H1 (cell line): ENCODE results near the gene MRPL34. TPM values are rescaled to one million over a fixed set of nuclear protein-coding genes. Genes with fewer than 3 reads are reported as not detected.

Experiments
- BACH1 ChIP-seq: IDR thresholded peaks from 2 replicates; pipeline ENCODE4 v1.6.1; 2012; ENCODE audit warnings: low read length, improper control_type of control experiment
- CHD1 ChIP-seq: IDR thresholded peaks from 2 replicates; pipeline ENCODE4 v1.6.1; 2012; ENCODE audit warnings: low read depth, low read length, improper control_type of control experiment
- CHD2 ChIP-seq: IDR thresholded peaks from 2 replicates; pipeline ENCODE4 v1.6.1; 2012; ENCODE audit warnings: low read length, improper control_type of control experiment
- CREB1 ChIP-seq: IDR thresholded peaks from 2 replicates; pipeline ENCODE4 v1.6.1; 2012; ENCODE audit warnings: inconsistent platforms
- CTBP2 ChIP-seq: IDR thresholded peaks from 2 replicates; pipeline ENCODE4 v1.7.0; 2011; ENCODE audit warnings: borderline replicate concordance, mild to moderate bottlenecking, moderate library complexity, mixed read lengths, low read length; ENCODE audit not compliant: insufficient read depth, insufficient read length
- EGR1 ChIP-seq: IDR thresholded peaks from 2 replicates; pipeline ENCODE4 v1.6.1; 2011; ENCODE audit warnings: low read depth, low read length, borderline replicate concordance
- EP300 ChIP-seq, 2 experiments: IDR thresholded peaks; 1 replicate in 1 of 2; 2 replicates in 1 of 2; pipeline ENCODE4 v1.6.1; 2011 to 2012; ENCODE audit warnings: low read depth in 2 of 2, low read length in 2 of 2, mild to moderate bottlenecking in 2 of 2, borderline replicate concordance in 1 of 2, inconsistent platforms in 1 of 2, moderate library complexity in 1 of 2
- EZH2 ChIP-seq: fragments of 200-600 bp; sonication (generic); IDR thresholded peaks from 2 replicates; pipeline ENCODE4 v1.7.1; 2012; ENCODE audit warnings: low read depth, mild to moderate bottlenecking, moderate library complexity, low read length, inconsistent platforms; ENCODE audit not compliant: severe bottlenecking
- KDM1A ChIP-seq: fragments of 200-600, 300-600 bp; sonication (generic); IDR thresholded peaks from 2 replicates; pipeline ENCODE4 v1.7.1; 2016; ENCODE audit warnings: mild to moderate bottlenecking, low read length, borderline replicate concordance
- KDM4A ChIP-seq: IDR thresholded peaks from one replicate; pipeline ENCODE4 v1.7.1; 2012; ENCODE audit warnings: low read depth, mild to moderate bottlenecking, moderate library complexity, low read length, inconsistent platforms; ENCODE audit not compliant: severe bottlenecking
- KDM5A ChIP-seq: fragments of 200-600 bp; IDR thresholded peaks from 2 replicates; pipeline ENCODE4 v1.7.1; 2012; ENCODE audit warnings: mild to moderate bottlenecking, low read length, inconsistent platforms, mixed read lengths
- NANOG ChIP-seq: IDR thresholded peaks from 2 replicates; pipeline ENCODE4 v1.6.1; 2011; ENCODE audit warnings: low read length, low read depth, mild to moderate bottlenecking, inconsistent platforms; ENCODE audit not compliant: insufficient read depth, poor library complexity, severe bottlenecking
- POLR2A ChIP-seq, 2 experiments: IDR thresholded peaks; 1 replicate in 1 of 2; 2 replicates in 1 of 2; pipeline ENCODE4 v1.6.1; 2011; ENCODE audit warnings: low read depth in 2 of 2, low read length in 2 of 2, mild to moderate bottlenecking in 2 of 2; ENCODE audit errors: control extremely low read depth in 1 of 2
- POLR2AphosphoS5 ChIP-seq: IDR thresholded peaks from 2 replicates; pipeline ENCODE4 v1.6.1; 2011; ENCODE audit warnings: low read depth, low read length
- RXRA ChIP-seq: IDR thresholded peaks from 2 replicates; pipeline ENCODE4 v1.6.1; 2011; ENCODE audit warnings: low read depth, mild to moderate bottlenecking, low read length, moderate library complexity; ENCODE audit not compliant: insufficient read depth
- SIX5 ChIP-seq: IDR thresholded peaks from 2 replicates; pipeline ENCODE4 v1.6.1; 2011; ENCODE audit warnings: mild to moderate bottlenecking, low read depth, low read length
- SP1 ChIP-seq: IDR thresholded peaks from 2 replicates; pipeline ENCODE4 v1.6.1; 2011; ENCODE audit warnings: low read depth, low read length
- TAF7 ChIP-seq: optimal IDR thresholded peaks from 2 replicates; pipeline ENCODE3; 2011; ENCODE audit warnings: low read depth, mild to moderate bottlenecking, inconsistent platforms, low read length, moderate library complexity, borderline replicate concordance
- TBP ChIP-seq: IDR thresholded peaks from 2 replicates; pipeline ENCODE4 v1.6.1; 2011; ENCODE audit warnings: low read depth, low read length, improper control_type of control experiment
- TEAD4 ChIP-seq: IDR thresholded peaks from 2 replicates; pipeline ENCODE4 v1.6.1; 2012; ENCODE audit warnings: low read depth, low read length, inconsistent platforms, mixed read lengths
- polyA plus RNA-seq, 7 experiments: library from polyadenylated mRNA; depleted of rRNA in 3 of 7; stranded (reverse) in 5 of 7; unstranded in 2 of 7; fragments of >200 nt in 5 of 7; fragments of 200-250 nt in 2 of 7; gene quantifications; 1 replicate in 5 of 7; 2 replicates in 1 of 7; 4 replicates in 1 of 7; pipeline versions ENCODE4 v1.2.1 to v1.2.3, GENCODE V29; 2011 to 2013; ENCODE audit warnings: missing spikeins in 2 of 7, mixed read lengths in 2 of 7
- total RNA-seq: library from RNA; stranded (reverse); fragmentation: NEBNext Ultra II Directional; extraction: Animal tissue kit (Norgen Biotek cat#: 25700); gene quantifications from 2 replicates; pipeline ENCODE4 v1.2.1, GENCODE V29; 2021
- TF ChIP-seq, protein P1 (sequence below), 3 experiments: IDR thresholded peaks; 1 replicate in 2 of 3; 2 replicates in 1 of 3; pipeline versions ENCODE4 v1.5.1 to v1.6.1; 2011; ENCODE audit warnings: low read length in 3 of 3, mild to moderate bottlenecking in 3 of 3, inconsistent platforms in 2 of 3, low read depth in 1 of 3, moderate library complexity in 1 of 3; ENCODE audit not compliant: insufficient read depth in 1 of 3; ENCODE audit errors: control extremely low read depth in 1 of 3
- TF ChIP-seq, protein P2 (sequence below): IDR thresholded peaks from 2 replicates; pipeline ENCODE4 v1.6.1; 2012; ENCODE audit warnings: inconsistent platforms

Gene MRPL34
- total and polyA plus RNA-seq, 2 of the 8 experiments (the other 6 are each of a cell fraction or from before 2014, with no cell fraction given) = 91.9 to 99.6 TPM

DNA sequence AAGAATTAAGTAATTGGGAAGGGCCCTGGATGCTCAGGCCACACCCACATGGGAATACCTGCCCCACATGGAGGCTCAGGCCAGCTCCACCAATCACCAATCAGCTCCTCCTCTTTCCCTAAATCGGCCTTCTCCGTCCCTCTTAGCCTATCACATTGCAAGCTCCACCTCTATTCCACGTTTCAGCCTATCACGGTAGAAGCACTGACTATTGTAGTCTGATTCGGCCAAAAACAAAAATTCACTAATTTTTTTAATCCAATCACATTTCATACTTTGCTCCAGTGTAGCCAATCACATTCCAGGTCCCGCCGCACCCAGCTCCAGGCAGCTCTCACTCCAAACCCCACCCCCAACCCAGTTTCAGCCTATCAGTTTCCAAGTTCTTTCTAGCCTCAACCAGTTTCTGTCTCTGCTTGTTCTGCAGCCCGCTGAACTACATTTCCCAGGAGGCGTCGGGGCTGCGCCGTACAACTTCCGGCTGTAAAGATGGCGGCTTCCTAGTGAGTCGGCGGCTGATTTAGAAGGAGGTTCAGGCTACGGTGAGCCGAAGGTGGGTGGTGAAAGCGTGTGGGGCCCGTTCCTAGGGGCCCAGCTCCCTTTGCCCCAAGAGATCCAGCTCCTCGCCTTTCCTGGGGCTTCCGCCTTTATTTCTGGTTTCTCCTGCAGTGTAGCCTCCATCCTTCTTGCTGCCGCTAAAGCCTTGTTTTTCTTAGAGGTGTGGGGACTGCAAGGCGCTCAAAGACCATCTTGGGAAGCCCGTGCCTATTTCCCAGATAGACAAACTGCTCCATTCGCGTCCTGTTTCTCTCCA, 38.5 kb upstream of the MRPL34 start, which contains the start of gene BABAM1 (continued):
- TF ChIP-seq, protein P1, sequence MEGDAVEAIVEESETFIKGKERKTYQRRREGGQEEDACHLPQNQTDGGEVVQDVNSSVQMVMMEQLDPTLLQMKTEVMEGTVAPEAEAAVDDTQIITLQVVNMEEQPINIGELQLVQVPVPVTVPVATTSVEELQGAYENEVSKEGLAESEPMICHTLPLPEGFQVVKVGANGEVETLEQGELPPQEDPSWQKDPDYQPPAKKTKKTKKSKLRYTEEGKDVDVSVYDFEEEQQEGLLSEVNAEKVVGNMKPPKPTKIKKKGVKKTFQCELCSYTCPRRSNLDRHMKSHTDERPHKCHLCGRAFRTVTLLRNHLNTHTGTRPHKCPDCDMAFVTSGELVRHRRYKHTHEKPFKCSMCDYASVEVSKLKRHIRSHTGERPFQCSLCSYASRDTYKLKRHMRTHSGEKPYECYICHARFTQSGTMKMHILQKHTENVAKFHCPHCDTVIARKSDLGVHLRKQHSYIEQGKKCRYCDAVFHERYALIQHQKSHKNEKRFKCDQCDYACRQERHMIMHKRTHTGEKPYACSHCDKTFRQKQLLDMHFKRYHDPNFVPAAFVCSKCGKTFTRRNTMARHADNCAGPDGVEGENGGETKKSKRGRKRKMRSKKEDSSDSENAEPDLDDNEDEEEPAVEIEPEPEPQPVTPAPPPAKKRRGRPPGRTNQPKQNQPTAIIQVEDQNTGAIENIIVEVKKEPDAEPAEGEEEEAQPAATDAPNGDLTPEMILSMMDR (IDR thresholded peaks at IDR 0.05; ENCODE audit: control extremely low read depth in 1 of 3, insufficient read depth in 1 of 3, low read depth in 1 of 3, low read length in 3 of 3) = no peak
- TF ChIP-seq RXRA (no peak), EGR1 (no peak), POLR2A (IDR thresholded peaks at IDR 0.05; ENCODE audit: control extremely low read depth in 1 of 2, low read depth in 2 of 2, low read length in 2 of 2) (peak; percentile 50 to 94), CHD1 (no peak), CREB1 (peak; percentile 71), NANOG (no peak), SP1 (peak; percentile 100), SIX5 (peak; percentile 85), KDM1A (no peak), BACH1 (no peak), EP300 (IDR thresholded peaks at IDR 0.05; ENCODE audit: borderline replicate concordance in 1 of 2, low read depth in 2 of 2, low read length in 2 of 2) (no peak), TBP (peak; percentile 88), TAF7 (peak; percentile 86), CTBP2 (no peak), POLR2AphosphoS5 (peak; percentile 67; the same call in 1 of the 2 replicates), KDM5A (peak; percentile 98), EZH2 (no peak), CHD2 (peak; percentile 88), TEAD4 (no peak), KDM4A (no peak)
- TF ChIP-seq, protein P2, sequence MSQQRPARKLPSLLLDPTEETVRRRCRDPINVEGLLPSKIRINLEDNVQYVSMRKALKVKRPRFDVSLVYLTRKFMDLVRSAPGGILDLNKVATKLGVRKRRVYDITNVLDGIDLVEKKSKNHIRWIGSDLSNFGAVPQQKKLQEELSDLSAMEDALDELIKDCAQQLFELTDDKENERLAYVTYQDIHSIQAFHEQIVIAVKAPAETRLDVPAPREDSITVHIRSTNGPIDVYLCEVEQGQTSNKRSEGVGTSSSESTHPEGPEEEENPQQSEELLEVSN = no peak
